Measurements from ENCODE around the gene GOLGB1.

Gene GOLGB1

GRCh38 chr3:121698476-121698875 lies 51.1 kb downstream of the GOLGB1 start (continued):
- no peak for TF ChIP-seq ZNF518A (tag by site-specific recombination; conservative IDR thresholded peaks at IDR 0.05; ENCODE audit: low read depth)

DNA sequence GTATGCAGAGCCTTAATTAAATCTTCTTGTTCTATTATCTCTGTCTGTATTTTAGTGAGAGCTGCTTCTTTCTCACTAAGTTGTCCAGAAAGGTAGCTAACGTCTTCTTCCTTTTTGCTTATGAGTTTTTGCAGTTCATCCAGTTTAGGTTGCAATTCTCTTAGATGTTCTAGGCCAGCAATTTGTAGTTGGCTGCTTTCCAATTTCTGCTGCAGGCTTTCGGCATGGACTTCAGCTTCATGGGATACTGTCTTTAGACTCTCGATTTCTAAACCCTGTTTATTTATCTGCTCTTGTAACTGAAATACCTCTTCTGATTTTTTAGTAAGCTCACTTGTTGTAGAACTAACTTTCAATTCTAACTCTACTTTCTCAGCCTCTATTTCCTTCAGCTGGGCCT lies 53.4 kb downstream of the GOLGB1 start:
- H3K27ac ChIP-seq (ENCODE audit: extremely low read depth, low read depth, low read length), result no peak overlapping the region
- ChIA-PET POLR2A (no interaction called here), CTCF (no interaction called here)
- no peak overlapping the region for H3K4me3 ChIP-seq (ENCODE audit: low read depth, low read length)
- H3K4me1 ChIP-seq (ENCODE audit: control insufficient read depth, insufficient read depth, low read length), result no peaks in the 10 kb centered on the region
- no peaks in the 10 kb centered on the region for H3K9me3 ChIP-seq (ENCODE audit: control insufficient read depth, insufficient read depth, low read depth, low read length)
- TF ChIP-seq ZNF335 (tag by site-specific recombination; conservative IDR thresholded peaks at IDR 0.05) (no peak), ZNF391 (tag by site-specific recombination; IDR thresholded peaks at IDR 0.05; ENCODE audit: borderline replicate concordance, low read depth) (no peak), ZNF626 (tag by site-specific recombination; IDR thresholded peaks at IDR 0.05) (no peak), PATZ1 (tag by site-specific recombination; IDR thresholded peaks at IDR 0.05) (no peak), ZNF155 (tag by site-specific recombination; IDR thresholded peaks at IDR 0.05) (no peak), ZNF707 (tag by site-specific recombination; IDR thresholded peaks at IDR 0.05) (no peak), ZNF747 (tag by site-specific recombination; IDR thresholded peaks at IDR 0.05) (no peak), SP2 (tag by site-specific recombination; IDR thresholded peaks at IDR 0.05) (no peak), ZNF433 (tag by site-specific recombination; IDR thresholded peaks at IDR 0.05; ENCODE audit: low read depth) (no peak), ZNF2 (tag by site-specific recombination; IDR thresholded peaks at IDR 0.05) (no peak)
- TF ChIP-seq, protein P1, sequence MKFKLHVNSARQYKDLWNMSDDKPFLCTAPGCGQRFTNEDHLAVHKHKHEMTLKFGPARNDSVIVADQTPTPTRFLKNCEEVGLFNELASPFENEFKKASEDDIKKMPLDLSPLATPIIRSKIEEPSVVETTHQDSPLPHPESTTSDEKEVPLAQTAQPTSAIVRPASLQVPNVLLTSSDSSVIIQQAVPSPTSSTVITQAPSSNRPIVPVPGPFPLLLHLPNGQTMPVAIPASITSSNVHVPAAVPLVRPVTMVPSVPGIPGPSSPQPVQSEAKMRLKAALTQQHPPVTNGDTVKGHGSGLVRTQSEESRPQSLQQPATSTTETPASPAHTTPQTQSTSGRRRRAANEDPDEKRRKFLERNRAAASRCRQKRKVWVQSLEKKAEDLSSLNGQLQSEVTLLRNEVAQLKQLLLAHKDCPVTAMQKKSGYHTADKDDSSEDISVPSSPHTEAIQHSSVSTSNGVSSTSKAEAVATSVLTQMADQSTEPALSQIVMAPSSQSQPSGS (tag by site-specific recombination; IDR thresholded peaks at IDR 0.05; ENCODE audit: low read depth), result no peak
- peaks cover 9 to 66% of the 10 kb centered on the region in 2 experiments; a peak in 2 of 3 replicates for H3K36me3 ChIP-seq (ENCODE audit: control insufficient read depth in 2 of 2, insufficient read depth in 1 of 2, low read length in 2 of 2)

DNA sequence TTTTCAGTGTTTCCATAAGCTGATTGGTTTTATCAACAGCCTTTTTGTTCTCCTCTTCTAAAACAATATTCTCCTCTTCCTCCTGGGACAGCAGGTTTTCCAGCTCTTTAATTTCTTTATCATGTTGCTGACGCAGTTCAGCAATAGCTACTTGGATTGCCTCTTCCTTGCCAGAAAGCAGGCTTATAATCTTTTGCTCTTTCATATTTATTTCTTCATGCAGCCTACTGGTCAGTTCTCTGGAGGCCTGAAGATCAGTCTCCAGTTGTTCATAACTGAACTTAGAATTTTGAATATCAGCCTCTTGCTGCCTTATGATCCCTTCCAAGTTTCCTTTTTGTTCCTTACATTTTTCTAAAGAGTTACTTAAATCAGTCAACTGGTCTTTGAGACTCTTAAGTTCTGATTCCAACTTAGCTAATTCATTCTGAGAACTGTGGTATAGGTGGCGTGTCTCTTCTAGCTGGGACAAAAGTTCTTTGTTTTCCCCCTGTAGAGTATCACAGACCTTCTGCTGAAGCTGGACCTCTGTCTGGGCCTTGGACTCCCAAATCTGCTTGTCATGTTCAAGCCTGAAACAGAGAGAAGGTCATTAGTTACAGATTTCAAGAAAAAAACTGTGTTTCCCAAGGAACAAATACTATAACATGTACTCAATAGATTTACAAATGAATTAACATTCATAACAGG lies 57.4 kb downstream of the GOLGB1 start:
- no peak overlapping the region for H3K4me3 ChIP-seq (ENCODE audit: low read depth, low read length)
- peaks cover 14 to 51% of the 10 kb centered on the region in 2 experiments; a peak in 2 of 3 replicates for H3K36me3 ChIP-seq (ENCODE audit: control insufficient read depth in 2 of 2, insufficient read depth in 1 of 2, low read length in 2 of 2)
- no peaks in the 10 kb centered on the region for H3K4me1 ChIP-seq (ENCODE audit: control insufficient read depth, insufficient read depth, low read length)
- H3K27ac ChIP-seq (ENCODE audit: extremely low read depth, low read depth, low read length), result no peak overlapping the region
- no peaks in the 10 kb centered on the region for H3K9me3 ChIP-seq (ENCODE audit: control insufficient read depth, insufficient read depth, low read depth, low read length)
- ChIA-PET POLR2A (interaction anchor here (1.5 kb wide), 1 partner anchor 15 kb away, joined by 3 read pairs; no protein-coding TSS in a partner anchor), CTCF (no interaction called here)
- TF ChIP-seq ZNF518A (tag by site-specific recombination; conservative IDR thresholded peaks at IDR 0.05; ENCODE audit: low read depth) (no peak), ZXDB (tag by site-specific recombination; IDR thresholded peaks at IDR 0.05) (no peak), ZNF530 (tag by site-specific recombination; IDR thresholded peaks at IDR 0.05; ENCODE audit: low read depth) (no peak), ZNF214 (tag by site-specific recombination; IDR thresholded peaks at IDR 0.05; ENCODE audit: borderline replicate concordance) (no peak), ZNF785 (tag by site-specific recombination; IDR thresholded peaks at IDR 0.05) (no peak), EGR2 (tag by site-specific recombination; IDR thresholded peaks at IDR 0.05; ENCODE audit: low read depth) (no peak), ZBTB20 (tag by site-specific recombination; IDR thresholded peaks at IDR 0.05) (no peak), ZNF146 (tag by site-specific recombination; IDR thresholded peaks at IDR 0.05) (no peak)

Measured in HEK293 (cell line).